Activated CD4-positive, alpha-beta memory T cell treated with anti-CD3 and anti-CD28 coated beads for 36 hours (primary cell): Measurements from ENCODE around the gene PRPF8. TPM values are rescaled to one million over a fixed set of nuclear protein-coding genes. Genes with fewer than 3 reads are reported as not detected.
A peak's percentile ranks its signal among the peaks of the same experiment; 100 is the strongest.

ENCODE experiments used
- CTCF ChIA-PET: fragments of 350-600 bp; sonication (Branson Sonifier 250); formaldehyde crosslinking; loops from one replicate; lab custom pipeline; 2021; ENCODE audit warnings: antibody characterized with exemption, inconsistent platforms; lab: Charles Lee
- POLR2A ChIA-PET: fragments of 350-600 bp; sonication (Branson Sonifier 250); formaldehyde crosslinking; loops from one replicate; lab custom pipeline; 2021; ENCODE audit warnings: antibody characterized with exemption; lab: Charles Lee
- DNase-seq: peaks from one replicate; pipeline ENCODE4 v3.0.0-alpha.2; 2020
- H3K27ac Mint-ChIP-seq: one replicate; pipeline ENCODE4 v1.8.0; 2021; ENCODE audit warnings: mixed read lengths
- H3K27me3 Mint-ChIP-seq: one replicate; pipeline ENCODE4 v1.8.0; 2021; ENCODE audit warnings: mixed read lengths
- H3K36me3 Mint-ChIP-seq: one replicate; pipeline ENCODE4 v1.8.0; 2021; ENCODE audit warnings: mixed read lengths
- H3K4me1 Mint-ChIP-seq: one replicate; pipeline ENCODE4 v1.8.0; 2021; ENCODE audit warnings: low read depth, mixed read lengths
- H3K4me3 Mint-ChIP-seq: one replicate; pipeline ENCODE4 v1.8.0; 2021; ENCODE audit warnings: mild to moderate bottlenecking, mixed read lengths
- H3K9me3 Mint-ChIP-seq: one replicate; pipeline ENCODE4 v1.8.0; 2021; ENCODE audit warnings: mixed read lengths
- intact Hi-C: fragments of 100-400 bp; cut with micrococcal nuclease; formaldehyde crosslinking; loops from one replicate; pipeline ENCODE4 v1.15.1; 2023
- total RNA-seq, 2 experiments: library from RNA; stranded (reverse); gene quantifications; one replicate each; pipeline ENCODE4 v1.2.3, GENCODE V29; 2021

The PRPF8 gene
- total RNA-seq: 100 to 1,000 TPM; 370 to 378 TPM

GRCh38 chr17:1684378-1685189 is at the start of gene PRPF8:
Gene PRPF8 (minus strand): TSS chr17:1684867. CDS start chr17:1684571, 296 bp downstream.
- peak; percentile 99 for DNase-seq
- Mint-ChIP-seq H3K9me3 (no peaks in the 10 kb centered on the region), H3K27me3 (no peaks in the 10 kb centered on the region), H3K4me3 (peak within 1 kb of the TSS; percentile 99), H3K4me1 (peaks cover 30% of the 10 kb centered on the region), H3K27ac (peak within 1 kb of the TSS; percentile 95), H3K36me3 (peaks cover 46% of the 10 kb centered on the region)
- CTCF ChIA-PET: interaction anchor here (1.0 to 1.7 kb wide), 7 partner anchors 11 to 37 kb away, joined by 3 to 13 read pairs (median 4); no protein-coding TSS in a partner anchor
- intact Hi-C loops: loop anchor here (1.0 to 2.0 kb wide), 3 partner anchors 32 to 150 kb away; partner anchors contain the start of gene RILP
- POLR2A ChIA-PET: interaction anchor here (0.8 to 1.8 kb wide), 7 partner anchors 16 to 58 kb away, joined by 3 to 8 read pairs (median 5); partner anchors contain the start of genes RILP and SCARF1

GRCh38 chr17:1733759-1734158 is 49.1 kb upstream of the PRPF8 start:
- Mint-ChIP-seq H3K4me3 (no peak overlapping the region), H3K9me3 (no peaks in the 10 kb centered on the region), H3K36me3 (peaks cover 6% of the 10 kb centered on the region), H3K27me3 (no peaks in the 10 kb centered on the region), H3K27ac (no peak overlapping the region), H3K4me1 (peaks cover 16% of the 10 kb centered on the region)
- intact Hi-C loops: no loop called here
- CTCF ChIA-PET: no interaction called here
- POLR2A ChIA-PET: no interaction called here
- no peak for DNase-seq

GRCh38 chr17:1732833-1733321 is 48.2 kb upstream of the PRPF8 start:
- Mint-ChIP-seq H3K4me1 (peaks cover 19% of the 10 kb centered on the region), H3K4me3 (no peak overlapping the region), H3K36me3 (peaks cover 6% of the 10 kb centered on the region), H3K27ac (no peak overlapping the region), H3K9me3 (no peaks in the 10 kb centered on the region), H3K27me3 (no peaks in the 10 kb centered on the region)
- ChIA-PET POLR2A (no interaction called here), CTCF (interaction anchor here (0.9 kb wide), 1 partner anchor 12 kb away, joined by 3 read pairs; no protein-coding TSS in a partner anchor)
- no peak for DNase-seq
- intact Hi-C loops: no loop called here

GRCh38 chr17:1732241-1732832 is 47.7 kb upstream of the PRPF8 start:
- no peaks in the 10 kb centered on the region for H3K9me3 Mint-ChIP-seq
- ChIA-PET CTCF (interaction anchor here (0.9 kb wide), 1 partner anchor 12 kb away, joined by 3 read pairs; no protein-coding TSS in a partner anchor), POLR2A (no interaction called here)
- H3K4me3 Mint-ChIP-seq: no peak overlapping the region
- H3K27me3 Mint-ChIP-seq: no peaks in the 10 kb centered on the region
- intact Hi-C loops: no loop called here
- no peak for DNase-seq
- no peak overlapping the region for H3K27ac Mint-ChIP-seq
- H3K4me1 Mint-ChIP-seq: peaks cover 16% of the 10 kb centered on the region
- peaks cover 6% of the 10 kb centered on the region for H3K36me3 Mint-ChIP-seq

GRCh38 chr17:1731194-1731506 is 46.5 kb upstream of the PRPF8 start:
- Mint-ChIP-seq H3K9me3 (no peaks in the 10 kb centered on the region), H3K36me3 (peaks cover 6% of the 10 kb centered on the region), H3K27me3 (no peaks in the 10 kb centered on the region), H3K4me3 (no peak overlapping the region), H3K4me1 (peaks cover 7% of the 10 kb centered on the region), H3K27ac (no peak overlapping the region)
- ChIA-PET CTCF (no interaction called here), POLR2A (no interaction called here)
- intact Hi-C loops: no loop called here
- DNase-seq: no peak

- DNase-seq: no peak
- Mint-ChIP-seq H3K4me1 (peaks cover 10% of the 10 kb centered on the region), H3K4me3 (no peak overlapping the region), H3K27ac (no peak overlapping the region), H3K9me3 (no peaks in the 10 kb centered on the region), H3K27me3 (no peaks in the 10 kb centered on the region), H3K36me3 (peaks cover 6% of the 10 kb centered on the region)
- intact Hi-C loops: no loop called here
- ChIA-PET CTCF (interaction anchor here (0.5 to 0.6 kb wide), 2 partner anchors 9 to 10 kb away, joined by 3 read pairs; no protein-coding TSS in a partner anchor), POLR2A (no interaction called here)
These were observed 45.9 kb upstream of the PRPF8 start for GRCh38 chr17:1730326-1731193.

- intact Hi-C loops: no loop called here
- no peak for DNase-seq
- Mint-ChIP-seq H3K27ac (no peak overlapping the region), H3K9me3 (no peaks in the 10 kb centered on the region), H3K36me3 (peaks cover 6% of the 10 kb centered on the region), H3K4me3 (no peak overlapping the region), H3K4me1 (peaks cover 13% of the 10 kb centered on the region), H3K27me3 (no peaks in the 10 kb centered on the region)
- POLR2A ChIA-PET: no interaction called here
- CTCF ChIA-PET: interaction anchor here (0.5 to 0.6 kb wide), 2 partner anchors 9 to 10 kb away, joined by 3 read pairs; no protein-coding TSS in a partner anchor
These were observed 45.3 kb upstream of the PRPF8 start for GRCh38 chr17:1729966-1730325.

GRCh38 chr17:1727876-1728630 is 43.4 kb upstream of the PRPF8 start:
- CTCF ChIA-PET: no interaction called here

GRCh38 chr17:1727258-1727789 is 42.7 kb upstream of the PRPF8 start:
- ChIA-PET CTCF (no interaction called here), POLR2A (interaction anchor here (0.8 kb wide), 1 partner anchor 11 kb away, joined by 5 read pairs; no protein-coding TSS in a partner anchor)
- no peaks in the 10 kb centered on the region for H3K27me3 Mint-ChIP-seq
- no peaks in the 10 kb centered on the region for H3K9me3 Mint-ChIP-seq
- H3K36me3 Mint-ChIP-seq: no peaks in the 10 kb centered on the region
- intact Hi-C loops: no loop called here
- no peak for DNase-seq
- no peak overlapping the region for H3K27ac Mint-ChIP-seq
- H3K4me3 Mint-ChIP-seq: no peak overlapping the region
- H3K4me1 Mint-ChIP-seq: peaks cover 24% of the 10 kb centered on the region

More at GRCh38 chr17:1727876-1728630, 43.4 kb upstream of the PRPF8 start:
- H3K36me3 Mint-ChIP-seq: no peaks in the 10 kb centered on the region
- H3K27ac Mint-ChIP-seq: no peak overlapping the region
- intact Hi-C loops: no loop called here
- DNase-seq: no peak
- H3K4me1 Mint-ChIP-seq: peaks cover 20% of the 10 kb centered on the region
- H3K9me3 Mint-ChIP-seq: no peaks in the 10 kb centered on the region
- POLR2A ChIA-PET: no interaction called here
- H3K27me3 Mint-ChIP-seq: no peaks in the 10 kb centered on the region
- H3K4me3 Mint-ChIP-seq: no peak overlapping the region

GRCh38 chr17:1726626-1727257 is 42.1 kb upstream of the PRPF8 start:
- DNase-seq: no peak
- Mint-ChIP-seq H3K27ac (no peak overlapping the region), H3K9me3 (no peaks in the 10 kb centered on the region), H3K27me3 (no peaks in the 10 kb centered on the region), H3K36me3 (no peaks in the 10 kb centered on the region), H3K4me1 (peaks cover 24% of the 10 kb centered on the region), H3K4me3 (no peak overlapping the region)
- ChIA-PET POLR2A (interaction anchor here (0.8 kb wide), 1 partner anchor 10 kb away, joined by 5 read pairs; no protein-coding TSS in a partner anchor), CTCF (no interaction called here)
- intact Hi-C loops: no loop called here
